H9 (cell line): ENCODE data around the gene CHADL. TPM values are rescaled to one million over a fixed set of nuclear protein-coding genes. Genes with fewer than 3 reads are reported as not detected.

ENCODE experiments used
- DNase-seq: peaks from one replicate; pipeline ENCODE4 v3.0.0-alpha.2; 2017
- H2AFZ ChIP-seq: one replicate; pipeline ENCODE4 v1.6.1; 2013; ENCODE audit warnings: mild to moderate bottlenecking, low read length, control low read depth, moderate library complexity
- H2AK5ac ChIP-seq: 2 replicates; pipeline ENCODE4 v1.6.1; 2013; ENCODE audit warnings: low read length, control low read depth, mixed read lengths; ENCODE audit not compliant: insufficient read length
- H2BK120ac ChIP-seq: one replicate; pipeline ENCODE4 v1.6.1; 2013; ENCODE audit warnings: low read depth, mild to moderate bottlenecking, low read length, control low read depth, inconsistent platforms; ENCODE audit not compliant: poor library complexity, severe bottlenecking
- H2BK12ac ChIP-seq: 2 replicates; pipeline ENCODE4 v1.6.1; 2013; ENCODE audit warnings: low read length, control low read depth, mixed read lengths, low read depth; ENCODE audit not compliant: insufficient read length
- H2BK15ac ChIP-seq: 2 replicates; pipeline ENCODE4 v1.6.1; 2013; ENCODE audit warnings: low read depth, low read length, control low read depth
- H2BK20ac ChIP-seq: one replicate; pipeline ENCODE4 v1.6.1; 2013; ENCODE audit warnings: low read depth, mild to moderate bottlenecking, low read length, control low read depth, inconsistent platforms; ENCODE audit not compliant: poor library complexity, severe bottlenecking
- H2BK5ac ChIP-seq: 2 replicates; pipeline ENCODE4 v1.6.1; 2013; ENCODE audit warnings: low read length, control low read depth, mixed read lengths; ENCODE audit not compliant: insufficient read length
- H3K14ac ChIP-seq: 2 replicates; pipeline ENCODE4 v1.6.1; 2013; ENCODE audit warnings: low read length, control low read depth; ENCODE audit not compliant: insufficient read depth
- H3K18ac ChIP-seq: 2 replicates; pipeline ENCODE4 v1.6.1; 2013; ENCODE audit warnings: low read depth, mild to moderate bottlenecking, mixed read lengths, low read length, control low read depth; ENCODE audit not compliant: insufficient read length
- H3K23ac ChIP-seq: 2 replicates; pipeline ENCODE4 v1.6.1; 2013; ENCODE audit warnings: low read length, control low read depth, mixed read lengths, low read depth; ENCODE audit not compliant: insufficient read length
- H3K23me2 ChIP-seq: 2 replicates; pipeline ENCODE4 v1.6.1; 2013; ENCODE audit warnings: low read depth, mild to moderate bottlenecking, mixed read lengths, low read length, control low read depth; ENCODE audit not compliant: insufficient read length, poor library complexity, severe bottlenecking
- H3K27ac ChIP-seq: 2 replicates; pipeline ENCODE4 v1.5.1; 2013; ENCODE audit warnings: low read length, control low read depth, mixed read lengths, low read depth; ENCODE audit not compliant: insufficient read length
- H3K27me3 ChIP-seq: 2 replicates; pipeline ENCODE4 v1.6.1; 2013; ENCODE audit warnings: low read length, control low read depth, inconsistent platforms; ENCODE audit not compliant: insufficient read depth
- H3K4ac ChIP-seq: 2 replicates; pipeline ENCODE4 v1.6.1; 2013; ENCODE audit warnings: low read depth, mild to moderate bottlenecking, control low read depth, inconsistent platforms, low read length, moderate library complexity
- H3K4me1 ChIP-seq: 2 replicates; pipeline ENCODE4 v1.6.1; 2013; ENCODE audit warnings: low read length, control low read depth, inconsistent platforms; ENCODE audit not compliant: insufficient read depth
- H3K4me2 ChIP-seq: 2 replicates; pipeline ENCODE4 v1.6.1; 2013; ENCODE audit warnings: low read length, control low read depth, mixed read lengths; ENCODE audit not compliant: insufficient read length, insufficient read depth
- H3K56ac ChIP-seq: 2 replicates; pipeline ENCODE4 v1.6.1; 2013; ENCODE audit warnings: low read depth, mild to moderate bottlenecking, mixed read lengths, low read length, control low read depth; ENCODE audit not compliant: insufficient read length
- H3K79me1 ChIP-seq: 2 replicates; pipeline ENCODE4 v1.6.1; 2013; ENCODE audit warnings: low read depth, mild to moderate bottlenecking, moderate library complexity, low read length, control low read depth, inconsistent platforms; ENCODE audit not compliant: insufficient read depth, poor library complexity, severe bottlenecking
- H3K79me2 ChIP-seq: 2 replicates; pipeline ENCODE4 v1.6.1; 2013; ENCODE audit warnings: low read length, control low read depth, inconsistent platforms; ENCODE audit not compliant: insufficient read depth
- H3K9ac ChIP-seq: 2 replicates; pipeline ENCODE4 v1.6.1; 2013; ENCODE audit warnings: low read length, control low read depth, mixed read lengths; ENCODE audit not compliant: insufficient read length; ENCODE audit errors: extremely low read depth
- H3K9me3 ChIP-seq: one replicate; pipeline ENCODE4 v1.6.1; 2013; ENCODE audit warnings: low read depth, low read length, inconsistent platforms; ENCODE audit not compliant: control insufficient read depth
- H3T11ph ChIP-seq: one replicate; pipeline ENCODE4 v1.6.1; 2013; ENCODE audit warnings: mild to moderate bottlenecking, low read length, control low read depth, inconsistent platforms
- H4K20me1 ChIP-seq: one replicate; pipeline ENCODE4 v1.6.1; 2013; ENCODE audit not compliant: control insufficient read depth, insufficient read length, insufficient read depth
- H4K5ac ChIP-seq: 2 replicates; pipeline ENCODE4 v1.6.1; 2013; ENCODE audit warnings: low read depth, mild to moderate bottlenecking, mixed read lengths, low read length, control low read depth; ENCODE audit not compliant: insufficient read length
- H4K8ac ChIP-seq: replicated peaks from 2 replicates; pipeline ENCODE4 v1.6.1; 2013; ENCODE audit warnings: low read length, control low read depth, mixed read lengths, low read depth; ENCODE audit not compliant: insufficient read length
- H4K91ac ChIP-seq: 2 replicates; pipeline ENCODE4 v1.6.1; 2013; ENCODE audit warnings: low read depth, mild to moderate bottlenecking, moderate library complexity, mixed read lengths, low read length, control low read depth; ENCODE audit not compliant: insufficient read length
- H3K27ac Mint-ChIP-seq, 3 experiments: 2 replicates in 2 of 3; 3 replicates in 1 of 3; pipeline ENCODE4 v1.8.0; 2020 to 2021; ENCODE audit warnings: mixed read lengths in 3 of 3, mild to moderate bottlenecking in 1 of 3, moderate library complexity in 1 of 3
- H3K27me3 Mint-ChIP-seq: 2 replicates; pipeline ENCODE4 v1.8.0; 2021; ENCODE audit warnings: low read depth, mild to moderate bottlenecking, moderate library complexity, mixed read lengths
- H3K36me3 Mint-ChIP-seq, 3 experiments: 2 replicates in 2 of 3; 3 replicates in 1 of 3; pipeline ENCODE4 v1.8.0; 2020 to 2021; ENCODE audit warnings: low read depth in 3 of 3, mixed read lengths in 3 of 3; ENCODE audit not compliant: insufficient read depth in 1 of 3
- H3K4me1 Mint-ChIP-seq, 2 experiments: 2 replicates each; pipeline ENCODE4 v1.8.0; 2020; ENCODE audit warnings: mixed read lengths in 2 of 2
- H3K4me3 Mint-ChIP-seq, 2 experiments: 2 replicates in 1 of 2; 3 replicates in 1 of 2; pipeline ENCODE4 v1.8.0; 2020 to 2021; ENCODE audit warnings: mild to moderate bottlenecking in 2 of 2, mixed read lengths in 2 of 2, moderate library complexity in 1 of 2
- H3K9me3 Mint-ChIP-seq, 2 experiments: 2 replicates in 1 of 2; 3 replicates in 1 of 2; pipeline ENCODE4 v1.8.0; 2020; ENCODE audit warnings: mild to moderate bottlenecking in 2 of 2, mixed read lengths in 2 of 2, moderate library complexity in 1 of 2
- CTCF ChIP-seq: fragments of 200-600 bp; sonication (generic); conservative IDR thresholded peaks from 3 replicates; pipeline ENCODE4 v1.8.0; 2021; ENCODE audit warnings: antibody characterized with exemption, mild to moderate bottlenecking
- WGBS: extraction: QIAGEN DNeasy Blood & Tissue Kit; methylation state at CpG from one replicate; pipeline ENCODE4 v1.1.7; 2013; ENCODE audit warnings: missing lambda C conversion rate, low lambda C conversion rate, mixed read lengths; ENCODE audit not compliant: insufficient read length; ENCODE audit errors: extremely low coverage; 5-methylcytosine and 5-hydroxymethylcytosine counted together
- total RNA-seq: library from RNA; stranded (reverse); gene quantifications from 2 replicates; pipeline ENCODE4 v1.2.1, GENCODE V29; 2021

The CHADL gene
- total RNA-seq, 1 experiment from 2014 or later, result 1.6 TPM

DNA sequence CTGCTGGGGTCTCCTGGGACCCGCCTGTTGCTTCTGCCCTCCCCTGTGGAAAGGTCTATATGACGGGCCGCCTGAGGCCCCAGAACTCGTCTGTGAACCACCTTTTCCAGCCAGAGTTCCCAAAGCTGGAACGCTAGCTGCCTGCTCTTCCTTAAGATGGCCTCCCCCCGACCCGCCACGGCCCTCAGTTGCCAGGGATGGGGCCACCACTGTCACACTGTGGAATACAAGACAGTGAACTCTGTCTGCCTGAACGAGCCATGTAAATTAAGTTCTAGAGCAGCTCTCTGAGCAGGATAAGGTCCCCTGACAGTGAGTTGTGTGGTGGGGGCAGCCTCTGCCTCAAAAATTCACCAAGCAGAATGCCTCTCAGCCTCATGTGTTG, 10.3 kb downstream of the CHADL start:
- H3K27me3 Mint-ChIP-seq, result no peaks in the 10 kb centered on the region
- Histone ChIP-seq H3K9ac (no peak overlapping the region), H3K23me2 (no peaks in the 10 kb centered on the region), H2AFZ (no peak overlapping the region), H3K27ac (no peak overlapping the region), H4K8ac (no peak overlapping the region), H2BK120ac (no peak overlapping the region), H4K91ac (no peak overlapping the region), H3K18ac (no peak overlapping the region), H3K9me3 (no peaks in the 10 kb centered on the region), H4K20me1 (no peaks in the 10 kb centered on the region), H2BK15ac (no peak overlapping the region), H3K4me2 (no peak overlapping the region), H2AK5ac (no peak overlapping the region), H3K79me1 (no peaks in the 10 kb centered on the region), H3K27me3 (no peaks in the 10 kb centered on the region; the same call in 1 of the 2 replicates), H3K56ac (no peak overlapping the region), H4K5ac (no peak overlapping the region), H3K4me1 (no peaks in the 10 kb centered on the region), H3K14ac (no peak overlapping the region), H3K23ac (no peak overlapping the region), H3K79me2 (no peaks in the 10 kb centered on the region), H2BK12ac (no peak overlapping the region), H3T11ph (no peak overlapping the region), H2BK5ac (no peak overlapping the region), H3K4ac (no peak overlapping the region), H2BK20ac (no peak overlapping the region)
- no peaks in the 10 kb centered on the region for H3K4me1 Mint-ChIP-seq
- WGBS, result no CpG with 5 or more reads among the region's 9 CpGs
- peaks cover 4 to 47% (median 23%) of the 10 kb centered on the region in 3 experiments; a peak in 6 of 7 replicates for H3K36me3 Mint-ChIP-seq
- DNase-seq, result no peak
- no peak for TF ChIP-seq CTCF
- no peak overlapping the region for H3K4me3 Mint-ChIP-seq
- no peaks in the 10 kb centered on the region for H3K9me3 Mint-ChIP-seq
- peak overlapping the region in 2 of 3 experiments; percentile 28 to 67; a peak in 1 of 7 replicates for H3K27ac Mint-ChIP-seq
